ENCODE measurements around the gene EPS8L2.

EPS8L2 gene

GRCh38 chr11:776263-776560, 70.2 kb downstream of the EPS8L2 start:
- no peak for DNase-seq (ENCODE audit: low read depth, low spot score)

GRCh38 chr11:776561-777287, 70.7 kb downstream of the EPS8L2 start:
- no peak for DNase-seq (ENCODE audit: low read depth, low spot score)
